ENCODE results near the gene PLEKHH3. TPM values are rescaled to one million over a fixed set of nuclear protein-coding genes. Genes with fewer than 3 reads are reported as not detected.

PLEKHH3 gene
- total RNA-seq, 1 experiment from 2014 or later, result 32.2 TPM

DNA sequence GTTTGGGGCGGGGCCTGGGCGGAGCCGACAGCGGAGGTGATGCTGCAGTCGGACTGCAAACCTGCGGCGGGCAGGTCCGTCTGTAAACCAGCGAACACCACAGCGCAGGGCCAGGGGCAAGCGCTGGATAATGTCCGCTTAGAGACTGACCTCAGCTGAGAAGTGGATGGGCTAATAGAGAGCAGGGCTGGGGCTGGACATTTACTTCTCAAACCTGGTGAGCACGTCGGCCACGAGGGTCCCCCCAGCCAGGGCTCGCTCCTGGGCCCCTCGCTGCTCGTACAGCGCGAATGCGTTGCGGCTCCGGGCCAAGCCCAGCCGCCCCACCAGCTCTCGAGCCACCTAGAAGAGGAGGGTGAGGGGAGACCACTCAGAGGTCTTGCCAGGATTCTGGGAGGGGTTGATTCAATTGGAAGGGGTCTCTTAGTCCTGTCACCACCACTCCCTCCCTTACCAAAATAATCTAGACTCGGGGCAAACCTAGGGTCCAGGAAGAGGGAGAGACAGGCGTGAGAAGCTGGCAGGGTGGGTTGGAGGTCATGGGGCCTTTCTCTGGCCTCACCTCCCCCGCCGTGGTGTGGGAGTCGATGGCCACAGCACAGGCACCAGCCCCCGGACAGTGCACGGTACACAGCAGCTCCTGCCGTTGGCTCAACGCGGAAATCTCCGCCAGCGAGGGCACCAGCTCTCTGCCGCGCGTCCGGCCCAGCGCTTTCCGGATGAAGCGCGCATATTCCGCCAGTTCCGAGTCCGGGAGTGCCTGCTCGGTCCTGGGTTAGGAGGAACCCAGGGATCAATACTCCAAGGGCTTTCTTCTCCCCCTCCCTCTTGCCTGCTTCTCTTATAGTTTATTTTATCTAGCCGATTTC is 5.8 kb downstream of the PLEKHH3 start:
- BruUV-seq (replicated peaks), result TSS peak; percentile 42
- no peaks in the 10 kb centered on the region for H3K27me3 ChIP-seq (ENCODE audit: control insufficient read depth, insufficient read depth, low read length)
- TF ChIP-seq, protein P1, sequence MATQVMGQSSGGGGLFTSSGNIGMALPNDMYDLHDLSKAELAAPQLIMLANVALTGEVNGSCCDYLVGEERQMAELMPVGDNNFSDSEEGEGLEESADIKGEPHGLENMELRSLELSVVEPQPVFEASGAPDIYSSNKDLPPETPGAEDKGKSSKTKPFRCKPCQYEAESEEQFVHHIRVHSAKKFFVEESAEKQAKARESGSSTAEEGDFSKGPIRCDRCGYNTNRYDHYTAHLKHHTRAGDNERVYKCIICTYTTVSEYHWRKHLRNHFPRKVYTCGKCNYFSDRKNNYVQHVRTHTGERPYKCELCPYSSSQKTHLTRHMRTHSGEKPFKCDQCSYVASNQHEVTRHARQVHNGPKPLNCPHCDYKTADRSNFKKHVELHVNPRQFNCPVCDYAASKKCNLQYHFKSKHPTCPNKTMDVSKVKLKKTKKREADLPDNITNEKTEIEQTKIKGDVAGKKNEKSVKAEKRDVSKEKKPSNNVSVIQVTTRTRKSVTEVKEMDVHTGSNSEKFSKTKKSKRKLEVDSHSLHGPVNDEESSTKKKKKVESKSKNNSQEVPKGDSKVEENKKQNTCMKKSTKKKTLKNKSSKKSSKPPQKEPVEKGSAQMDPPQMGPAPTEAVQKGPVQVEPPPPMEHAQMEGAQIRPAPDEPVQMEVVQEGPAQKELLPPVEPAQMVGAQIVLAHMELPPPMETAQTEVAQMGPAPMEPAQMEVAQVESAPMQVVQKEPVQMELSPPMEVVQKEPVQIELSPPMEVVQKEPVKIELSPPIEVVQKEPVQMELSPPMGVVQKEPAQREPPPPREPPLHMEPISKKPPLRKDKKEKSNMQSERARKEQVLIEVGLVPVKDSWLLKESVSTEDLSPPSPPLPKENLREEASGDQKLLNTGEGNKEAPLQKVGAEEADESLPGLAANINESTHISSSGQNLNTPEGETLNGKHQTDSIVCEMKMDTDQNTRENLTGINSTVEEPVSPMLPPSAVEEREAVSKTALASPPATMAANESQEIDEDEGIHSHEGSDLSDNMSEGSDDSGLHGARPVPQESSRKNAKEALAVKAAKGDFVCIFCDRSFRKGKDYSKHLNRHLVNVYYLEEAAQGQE (IDR thresholded peaks at IDR 0.05; ENCODE audit: insufficient read depth in 1 of 2, low read depth in 2 of 2, low read length in 1 of 2), result no peak
- TF ChIP-seq POLR2AphosphoS5 (IDR thresholded peaks at IDR 0.05; ENCODE audit: low read depth, low read length) (no peak), SIN3A (IDR thresholded peaks at IDR 0.05; ENCODE audit: borderline replicate concordance, insufficient read depth, low read depth, low read length) (no peak), TCF7L2 (IDR thresholded peaks at IDR 0.05; ENCODE audit: low read depth, low read length) (no peak)
- TF ChIP-seq, protein P2, sequence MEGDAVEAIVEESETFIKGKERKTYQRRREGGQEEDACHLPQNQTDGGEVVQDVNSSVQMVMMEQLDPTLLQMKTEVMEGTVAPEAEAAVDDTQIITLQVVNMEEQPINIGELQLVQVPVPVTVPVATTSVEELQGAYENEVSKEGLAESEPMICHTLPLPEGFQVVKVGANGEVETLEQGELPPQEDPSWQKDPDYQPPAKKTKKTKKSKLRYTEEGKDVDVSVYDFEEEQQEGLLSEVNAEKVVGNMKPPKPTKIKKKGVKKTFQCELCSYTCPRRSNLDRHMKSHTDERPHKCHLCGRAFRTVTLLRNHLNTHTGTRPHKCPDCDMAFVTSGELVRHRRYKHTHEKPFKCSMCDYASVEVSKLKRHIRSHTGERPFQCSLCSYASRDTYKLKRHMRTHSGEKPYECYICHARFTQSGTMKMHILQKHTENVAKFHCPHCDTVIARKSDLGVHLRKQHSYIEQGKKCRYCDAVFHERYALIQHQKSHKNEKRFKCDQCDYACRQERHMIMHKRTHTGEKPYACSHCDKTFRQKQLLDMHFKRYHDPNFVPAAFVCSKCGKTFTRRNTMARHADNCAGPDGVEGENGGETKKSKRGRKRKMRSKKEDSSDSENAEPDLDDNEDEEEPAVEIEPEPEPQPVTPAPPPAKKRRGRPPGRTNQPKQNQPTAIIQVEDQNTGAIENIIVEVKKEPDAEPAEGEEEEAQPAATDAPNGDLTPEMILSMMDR (IDR thresholded peaks at IDR 0.05), result no peak
- H3K9me3 ChIP-seq (ENCODE audit: control insufficient read depth, insufficient read depth, low read depth, low read length), result no peaks in the 10 kb centered on the region
- H3K27ac ChIP-seq (ENCODE audit: low read length), result no peak overlapping the region
- H3K4me1 ChIP-seq (ENCODE audit: control insufficient read depth, insufficient read depth, low read length), result peaks cover 23% of the 10 kb centered on the region
- in situ Hi-C loops (cut with HindIII; ENCODE audit: low pct_unique_long_range_greater_than_20kb, low sequenced_read_pairs), result no loop called here
- ChIA-PET CTCF (no interaction called here), POLR2A (interaction anchor here (0.5 to 0.9 kb wide), 3 partner anchors 9 to 738 kb away, joined by 3 to 8 read pairs (median 6); no protein-coding TSS in a partner anchor)
- intact Hi-C loops (cut with micrococcal nuclease; ENCODE audit: unreplicated experiment), result no loop called here
- DNase-seq (ENCODE audit: low read depth, low spot score) (no peak), ATAC-seq (no peak)
- no peaks in the 10 kb centered on the region; the same call in 1 of the 2 replicates for H3K36me3 ChIP-seq (ENCODE audit: control insufficient read depth, insufficient read depth, low read length)
- H3K4me3 ChIP-seq (ENCODE audit: low read depth in 2 of 2, low read length in 2 of 2), result no peak overlapping the region

DNA sequence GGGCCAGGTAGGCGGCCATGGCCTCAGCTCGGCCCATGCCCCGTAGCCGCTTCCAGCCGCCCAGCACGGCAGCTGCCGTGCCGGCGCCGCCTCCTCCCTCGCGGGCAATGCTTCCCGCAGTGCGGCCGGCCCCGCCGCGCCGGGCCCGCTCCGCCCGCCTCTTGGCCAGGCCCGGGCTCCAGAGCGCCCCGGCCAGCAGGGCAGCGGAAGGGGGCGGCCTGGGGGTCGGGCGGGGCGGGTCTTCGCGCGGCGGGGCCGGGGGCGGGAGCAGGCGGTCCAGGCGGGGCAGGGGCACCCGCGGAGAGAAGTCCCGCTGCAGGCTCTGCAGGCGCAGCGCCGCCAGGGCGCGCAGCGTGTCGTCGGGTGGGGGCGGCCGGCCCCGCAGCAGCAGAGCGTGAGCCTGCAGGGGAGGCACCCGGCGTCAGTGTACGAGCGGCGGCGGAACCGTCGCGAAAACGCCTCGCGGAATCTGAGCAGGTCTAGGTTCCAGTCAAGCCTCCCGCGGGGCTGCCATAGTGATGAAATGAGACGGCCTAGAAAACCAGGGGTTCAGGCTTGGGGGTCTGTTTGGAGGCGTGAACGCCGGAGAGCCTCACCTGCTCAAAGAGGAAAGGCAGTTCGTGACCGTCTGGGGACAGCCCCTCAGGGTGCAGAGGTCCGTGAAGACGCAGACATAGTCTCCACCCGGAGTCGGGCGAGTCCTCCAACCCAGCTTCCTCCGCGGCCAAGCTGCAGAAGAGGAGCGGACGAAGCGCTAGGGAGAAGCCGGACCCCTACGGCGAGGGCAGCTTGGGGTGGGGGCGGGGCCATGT is 6.6 kb downstream of the PLEKHH3 start:
- Histone ChIP-seq H3K9me3 (ENCODE audit: control insufficient read depth, insufficient read depth, low read depth, low read length) (no peaks in the 10 kb centered on the region), H3K36me3 (ENCODE audit: control insufficient read depth, insufficient read depth, low read length) (no peaks in the 10 kb centered on the region; the same call in 1 of the 2 replicates)
- in situ Hi-C loops (cut with HindIII; ENCODE audit: low pct_unique_long_range_greater_than_20kb, low sequenced_read_pairs), result no loop called here

More for the DNA sequence above, 6.6 kb downstream of the PLEKHH3 start:
- peaks cover 23% of the 10 kb centered on the region for H3K4me1 ChIP-seq (ENCODE audit: control insufficient read depth, insufficient read depth, low read length)
- no peaks in the 10 kb centered on the region for H3K27me3 ChIP-seq (ENCODE audit: control insufficient read depth, insufficient read depth, low read length)
- no peak overlapping the region for H3K27ac ChIP-seq (ENCODE audit: low read length)
- TF ChIP-seq POLR2AphosphoS5 (IDR thresholded peaks at IDR 0.05; ENCODE audit: low read depth, low read length), result no peak
- TF ChIP-seq TCF7L2 (IDR thresholded peaks at IDR 0.05; ENCODE audit: low read depth, low read length), result no peak
- no TSS peak for BruUV-seq (replicated peaks)
- ATAC-seq (no peak), DNase-seq (ENCODE audit: low read depth, low spot score) (no peak)
- CTCF ChIA-PET, result no interaction called here
- intact Hi-C loops (cut with micrococcal nuclease; ENCODE audit: unreplicated experiment), result no loop called here
- no peak overlapping the region for H3K4me3 ChIP-seq (ENCODE audit: low read depth in 2 of 2, low read length in 2 of 2)
- POLR2A ChIA-PET, result interaction anchor here (0.6 kb wide), 1 partner anchor 65 kb away, joined by 6 read pairs; no protein-coding TSS in a partner anchor
